CD4-positive, alpha-beta T cell (primary cell): ENCODE data around the gene CACNB3. TPM values are rescaled to one million over a fixed set of nuclear protein-coding genes. Genes with fewer than 3 reads are reported as not detected.

Source experiments
- ATAC-seq: fragments of 200-7000 bp; cut with Tn5 transposase; one replicate; pipeline ENCODE4 v1.10.0; 2022; ENCODE audit warnings: mild to moderate bottlenecking; ENCODE audit not compliant: poor library complexity
- CTCF ChIA-PET: fragments of 350-600 bp; sonication (Branson Sonifier 250); formaldehyde crosslinking; loops from one replicate; lab custom pipeline; 2021; ENCODE audit warnings: antibody characterized with exemption, inconsistent platforms; lab: Charles Lee
- POLR2A ChIA-PET: fragments of 350-600 bp; sonication (Branson Sonifier 250); formaldehyde crosslinking; loops from one replicate; lab custom pipeline; 2021; ENCODE audit warnings: antibody characterized with exemption, inconsistent platforms; lab: Charles Lee
- DNase-seq, 14 experiments: peaks; one replicate each; pipeline ENCODE4 v3.0.0-alpha.2; 2013 to 2020; ENCODE audit warnings: mixed read lengths in 2 of 14
- H3K27ac ChIP-seq, 2 donors: one replicate each; pipeline versions ENCODE4 v1.5.1 to v1.7.0; 2013; ENCODE audit warnings: low read length in 2 of 2, low read depth in 1 of 2, mild to moderate bottlenecking in 1 of 2
- H3K27me3 ChIP-seq, 2 experiments: 1 replicate in 1 of 2; 2 replicates in 1 of 2; pipeline versions ENCODE4 v1.6.1 to v1.7.0; 2013; ENCODE audit warnings: low read length in 2 of 2, control low read depth in 1 of 2, mild to moderate bottlenecking in 1 of 2, moderate library complexity in 1 of 2; ENCODE audit not compliant: insufficient read depth in 2 of 2, control insufficient read depth in 1 of 2
- H3K36me3 ChIP-seq: one replicate; pipeline ENCODE4 v1.6.1; 2013; ENCODE audit warnings: low read length, control low read depth; ENCODE audit not compliant: insufficient read depth
- H3K4me1 ChIP-seq: one replicate; pipeline ENCODE4 v1.6.1; 2013; ENCODE audit warnings: low read length, control low read depth; ENCODE audit not compliant: insufficient read depth
- H3K4me3 ChIP-seq: one replicate; pipeline ENCODE4 v1.5.1; 2013; ENCODE audit warnings: mild to moderate bottlenecking, low read length, moderate library complexity
- H3K9me3 ChIP-seq, 2 experiments: 1 replicate in 1 of 2; 2 replicates in 1 of 2; pipeline versions ENCODE4 v1.6.1 to v1.7.0; 2013; ENCODE audit warnings: low read length in 2 of 2, mild to moderate bottlenecking in 2 of 2, control low read depth in 1 of 2, moderate library complexity in 1 of 2; ENCODE audit not compliant: control insufficient read depth in 1 of 2, insufficient read depth in 1 of 2
- H3K27ac Mint-ChIP-seq: one replicate; pipeline ENCODE4 v1.8.0; 2020; ENCODE audit warnings: mixed read lengths
- H3K27me3 Mint-ChIP-seq: one replicate; pipeline ENCODE4 v1.8.0; 2021; ENCODE audit warnings: mixed read lengths
- H3K36me3 Mint-ChIP-seq: one replicate; pipeline ENCODE4 v1.8.0; 2021; ENCODE audit warnings: low read depth, mixed read lengths
- H3K4me1 Mint-ChIP-seq: one replicate; pipeline ENCODE4 v1.8.0; 2021; ENCODE audit warnings: low read depth, mixed read lengths
- H3K4me3 Mint-ChIP-seq: one replicate; pipeline ENCODE4 v1.8.0; 2020; ENCODE audit warnings: mild to moderate bottlenecking, mixed read lengths
- H3K9me3 Mint-ChIP-seq: one replicate; pipeline ENCODE4 v1.8.0; 2020; ENCODE audit warnings: mixed read lengths
- CTCF ChIP-seq: fragments of 200-600 bp; IDR thresholded peaks from one replicate; pipeline ENCODE4 v1.8.0; 2022; ENCODE audit warnings: antibody characterized with exemption, mild to moderate bottlenecking
- intact Hi-C, 2 experiments: fragments of 100-400 bp; cut with DNase I in 1 of 2; cut with micrococcal nuclease in 1 of 2; formaldehyde crosslinking; loops; one replicate each; pipeline versions ENCODE4 v1.15.1 to v1.9.0; 2023 to 2025; cut with DNase I, micrococcal nuclease
- total RNA-seq, 174 experiments: library from RNA in 2 of 174; stranded (reverse) in 2 of 174; gene quantifications; one replicate each; pipeline ENCODE4 v1.2.3 and lab custom pipeline; 2021 to 2026

Gene CACNB3
- total RNA-seq, 2 experiments from 2014 or later: 3.9 to 5.7 TPM

DNA sequence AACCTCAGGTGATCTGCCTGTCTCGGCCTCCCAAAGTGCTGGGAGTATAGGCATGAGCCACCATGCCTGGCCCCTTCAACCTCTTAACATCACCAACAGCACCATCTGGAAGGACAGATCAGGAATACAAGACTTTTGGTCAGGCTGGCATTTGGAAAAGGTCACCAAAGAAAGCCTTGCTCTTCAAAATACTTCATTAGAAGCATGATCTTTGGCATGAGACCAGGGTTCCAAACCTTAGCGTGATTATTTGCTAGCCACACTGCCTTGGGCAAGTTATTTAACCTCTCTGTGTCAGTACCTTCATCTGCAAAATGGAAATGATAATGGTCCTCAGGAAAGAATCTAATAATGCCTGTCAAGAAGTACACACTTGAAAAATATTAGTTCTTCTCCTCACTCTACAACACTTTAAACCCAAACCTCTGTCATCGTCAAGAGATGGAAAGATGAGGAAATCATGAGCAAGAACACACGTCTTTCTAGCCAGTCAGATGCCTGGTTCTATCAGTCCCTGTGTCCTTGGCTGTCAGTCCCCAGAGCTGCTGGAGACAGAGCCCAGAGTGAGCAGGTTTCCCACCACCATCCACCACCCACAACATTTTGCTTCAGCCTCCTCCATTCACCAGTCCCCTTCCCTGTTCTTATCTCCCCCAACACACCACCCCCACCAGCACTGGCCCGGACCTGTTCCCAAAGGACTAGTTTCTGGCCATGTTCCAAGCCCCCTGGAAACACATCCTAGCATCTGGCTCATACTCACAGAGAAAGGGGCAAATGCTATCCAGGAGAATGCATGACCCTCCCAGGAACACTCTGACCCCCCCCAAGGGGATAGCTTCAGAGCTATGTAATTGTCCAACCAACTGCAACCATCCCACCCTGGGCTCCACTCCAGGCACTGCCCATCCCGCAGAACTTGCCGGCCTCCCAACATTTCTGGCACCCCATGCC lies 31.4 kb upstream of the CACNB3 start:
- no peak overlapping the region for H3K27ac ChIP-seq
- no peaks in the 10 kb centered on the region for H3K36me3 ChIP-seq
- H3K27ac Mint-ChIP-seq: no peak overlapping the region
- no peak for DNase-seq
- no peaks in the 10 kb centered on the region for H3K36me3 Mint-ChIP-seq
- peaks cover 4% of the 10 kb centered on the region for H3K4me1 Mint-ChIP-seq
- POLR2A ChIA-PET: interaction anchor here (0.5 kb wide), 1 partner anchor 8 kb away, joined by 4 read pairs; no protein-coding TSS in a partner anchor
- peaks cover 33 to 34% of the 10 kb centered on the region in 2 experiments for H3K27me3 ChIP-seq
- peaks cover 56% of the 10 kb centered on the region for H3K27me3 Mint-ChIP-seq
- H3K9me3 ChIP-seq: peaks cover 0 to 3% of the 10 kb centered on the region in 2 experiments
- ATAC-seq: no peak
- CTCF ChIA-PET: no interaction called here
- no peak overlapping the region for H3K4me3 ChIP-seq
- TF ChIP-seq CTCF: no peak
- H3K9me3 Mint-ChIP-seq: no peaks in the 10 kb centered on the region
- H3K4me1 ChIP-seq: peaks cover 16% of the 10 kb centered on the region
- intact Hi-C loops: no loop called here
- no peak overlapping the region for H3K4me3 Mint-ChIP-seq

DNA sequence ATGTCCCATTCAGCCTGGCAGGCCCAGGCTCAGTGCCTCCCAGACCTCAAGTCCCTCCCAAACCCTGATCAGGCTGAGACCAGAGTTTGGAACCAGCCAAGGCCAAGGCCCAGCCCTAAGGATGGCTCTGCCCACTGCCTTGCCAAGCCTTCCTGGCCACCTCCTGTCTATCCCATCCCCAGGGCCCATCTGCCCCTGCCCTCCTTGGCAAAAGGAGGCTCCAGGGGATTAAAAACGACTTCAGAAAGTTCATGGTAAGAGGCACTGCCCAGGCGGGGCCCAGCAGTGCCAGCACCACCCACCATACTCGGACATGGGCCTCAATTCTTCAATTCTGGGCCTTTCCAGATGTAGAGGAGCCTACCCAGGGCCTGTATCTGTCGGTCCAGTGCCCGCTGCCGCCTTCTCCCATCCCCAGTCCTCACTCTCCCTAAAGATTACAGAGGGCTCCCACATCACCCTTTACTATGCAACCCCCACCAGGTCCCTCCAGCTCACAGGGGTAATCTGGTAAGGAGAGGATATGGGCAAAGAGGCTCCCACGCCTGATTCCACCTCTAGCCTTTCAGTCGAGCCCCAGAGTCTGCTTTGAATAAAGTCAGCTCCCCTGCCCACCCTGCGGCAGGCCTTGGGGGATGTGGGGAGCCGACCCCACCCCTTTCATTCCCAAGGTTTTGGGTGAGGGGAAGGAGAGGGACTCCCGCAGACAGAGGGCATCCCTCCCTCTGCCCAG lies 30.3 kb upstream of the CACNB3 start:
- no peaks in the 10 kb centered on the region for H3K36me3 ChIP-seq
- CTCF ChIA-PET: no interaction called here
- Mint-ChIP-seq H3K4me3 (peak overlapping the region; percentile 40), H3K36me3 (no peaks in the 10 kb centered on the region), H3K27me3 (peaks cover 56% of the 10 kb centered on the region), H3K27ac (no peak overlapping the region), H3K4me1 (peaks cover 4% of the 10 kb centered on the region), H3K9me3 (no peaks in the 10 kb centered on the region)
- H3K27ac ChIP-seq: no peak overlapping the region
- peaks cover 16% of the 10 kb centered on the region for H3K4me1 ChIP-seq
- DNase-seq: no peak
- H3K27me3 ChIP-seq: peaks cover 33 to 34% of the 10 kb centered on the region in 2 experiments
- POLR2A ChIA-PET: no interaction called here
- H3K9me3 ChIP-seq: peaks cover 0 to 2% of the 10 kb centered on the region in 2 experiments
- intact Hi-C loops: no loop called here
- TF ChIP-seq CTCF: no peak
- H3K4me3 ChIP-seq: no peak overlapping the region
- ATAC-seq: no peak

DNA sequence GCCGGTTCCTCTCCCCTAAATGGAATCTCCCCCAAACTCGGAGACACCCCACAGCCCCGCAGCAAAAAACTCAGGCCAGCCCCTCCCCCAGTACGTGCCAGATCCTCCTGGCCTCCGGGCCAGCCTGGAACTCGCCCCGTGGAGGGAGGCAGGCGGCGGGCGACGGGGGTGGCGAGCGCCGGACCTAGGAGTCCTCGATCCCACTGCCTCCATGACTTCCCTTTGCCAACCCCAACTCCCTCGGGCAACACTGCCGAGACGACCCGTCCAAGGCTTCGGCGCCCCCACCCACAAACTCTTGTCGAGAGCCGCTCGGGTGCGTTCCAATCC lies 29.8 kb upstream of the CACNB3 start:
- Mint-ChIP-seq H3K4me3 (peak overlapping the region; percentile 40), H3K27me3 (peaks cover 56% of the 10 kb centered on the region), H3K36me3 (no peaks in the 10 kb centered on the region), H3K9me3 (no peaks in the 10 kb centered on the region), H3K4me1 (peaks cover 4% of the 10 kb centered on the region), H3K27ac (no peak overlapping the region)
- no peak for TF ChIP-seq CTCF
- Histone ChIP-seq H3K36me3 (no peaks in the 10 kb centered on the region), H3K27ac (no peak overlapping the region), H3K4me3 (peak overlapping the region; percentile 34), H3K4me1 (peaks cover 16% of the 10 kb centered on the region), H3K9me3 (no peaks in the 10 kb centered on the region), H3K27me3 (peaks cover 33 to 34% of the 10 kb centered on the region in 2 experiments)
- intact Hi-C loops: no loop called here
- ChIA-PET POLR2A (interaction anchor here (0.6 kb wide), 1 partner anchor 25 kb away, joined by 5 read pairs; no protein-coding TSS in a partner anchor), CTCF (no interaction called here)
- no peak for DNase-seq
- ATAC-seq: no peak
